Cardiac fibroblast (primary cell): ENCODE results near the gene NR5A1.

Experiments
- DNase-seq, 2 donors: peaks; one replicate each; pipeline versions ENCODE4 v3.0.0 to v3.0.0-alpha.2; 2010; ENCODE audit warnings: low read depth in 2 of 2
- H3K4me3 ChIP-seq, 2 donors: replicated peaks in 1 of 2; 1 replicate in 1 of 2; 2 replicates in 1 of 2; pipeline ENCODE4 v1.5.1; 2011; ENCODE audit warnings: low read depth in 2 of 2, low read length in 2 of 2, mild to moderate bottlenecking in 2 of 2, moderate library complexity in 1 of 2
- TF ChIP-seq, protein P1 (sequence below): IDR thresholded peaks from one replicate; pipeline ENCODE4 v1.5.1; 2011; ENCODE audit warnings: low read depth, mild to moderate bottlenecking, low read length, inconsistent platforms

The NR5A1 gene

DNA sequence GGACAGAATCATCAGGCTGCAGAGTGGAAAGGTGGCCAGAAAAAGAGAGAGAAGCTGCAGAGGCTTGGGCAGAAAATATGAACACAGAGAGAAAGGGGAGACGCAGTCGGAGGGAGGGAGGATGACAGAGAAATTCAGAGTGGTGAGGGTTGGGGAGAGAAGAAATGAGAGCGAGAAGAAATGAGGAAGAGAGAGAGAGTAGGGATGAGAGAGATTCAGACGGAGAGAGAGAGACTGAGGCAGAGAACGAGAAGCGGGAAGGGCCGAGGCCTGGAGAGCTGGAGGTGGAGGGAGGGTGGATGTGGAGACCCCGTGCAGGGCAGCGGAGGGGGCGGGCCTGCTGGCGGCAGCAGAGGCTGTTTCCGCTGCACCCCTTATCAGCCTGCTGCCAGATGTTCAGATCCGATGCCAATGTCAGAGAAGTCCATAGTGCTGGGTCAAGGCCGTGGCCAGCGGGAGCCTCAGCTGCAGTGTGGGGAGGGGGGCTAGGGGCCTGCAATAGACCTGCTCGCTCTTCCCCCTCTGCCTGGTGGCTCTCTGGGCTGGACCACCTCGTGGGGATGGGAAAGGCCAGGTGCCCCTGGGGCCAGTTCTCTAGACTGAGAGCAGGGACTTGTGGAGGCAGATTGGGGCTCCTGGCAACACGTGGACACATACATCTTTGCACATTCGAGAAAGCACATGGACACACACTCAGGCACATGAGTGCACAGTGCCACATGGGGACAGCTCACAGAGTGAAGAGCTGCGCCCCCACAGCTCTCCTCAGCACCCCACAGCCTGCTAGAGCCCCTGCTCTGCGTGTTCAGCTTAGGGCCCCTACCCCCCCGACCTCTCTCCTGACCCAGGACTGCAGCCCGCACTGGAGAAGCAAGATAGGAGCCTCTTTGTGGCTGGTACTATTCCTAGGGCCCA, 4.9 kb upstream of the NR5A1 start:
- H3K4me3 ChIP-seq, result no peak overlapping the region
- no peak for DNase-seq
- TF ChIP-seq, protein P1, sequence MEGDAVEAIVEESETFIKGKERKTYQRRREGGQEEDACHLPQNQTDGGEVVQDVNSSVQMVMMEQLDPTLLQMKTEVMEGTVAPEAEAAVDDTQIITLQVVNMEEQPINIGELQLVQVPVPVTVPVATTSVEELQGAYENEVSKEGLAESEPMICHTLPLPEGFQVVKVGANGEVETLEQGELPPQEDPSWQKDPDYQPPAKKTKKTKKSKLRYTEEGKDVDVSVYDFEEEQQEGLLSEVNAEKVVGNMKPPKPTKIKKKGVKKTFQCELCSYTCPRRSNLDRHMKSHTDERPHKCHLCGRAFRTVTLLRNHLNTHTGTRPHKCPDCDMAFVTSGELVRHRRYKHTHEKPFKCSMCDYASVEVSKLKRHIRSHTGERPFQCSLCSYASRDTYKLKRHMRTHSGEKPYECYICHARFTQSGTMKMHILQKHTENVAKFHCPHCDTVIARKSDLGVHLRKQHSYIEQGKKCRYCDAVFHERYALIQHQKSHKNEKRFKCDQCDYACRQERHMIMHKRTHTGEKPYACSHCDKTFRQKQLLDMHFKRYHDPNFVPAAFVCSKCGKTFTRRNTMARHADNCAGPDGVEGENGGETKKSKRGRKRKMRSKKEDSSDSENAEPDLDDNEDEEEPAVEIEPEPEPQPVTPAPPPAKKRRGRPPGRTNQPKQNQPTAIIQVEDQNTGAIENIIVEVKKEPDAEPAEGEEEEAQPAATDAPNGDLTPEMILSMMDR, result no peak

DNA sequence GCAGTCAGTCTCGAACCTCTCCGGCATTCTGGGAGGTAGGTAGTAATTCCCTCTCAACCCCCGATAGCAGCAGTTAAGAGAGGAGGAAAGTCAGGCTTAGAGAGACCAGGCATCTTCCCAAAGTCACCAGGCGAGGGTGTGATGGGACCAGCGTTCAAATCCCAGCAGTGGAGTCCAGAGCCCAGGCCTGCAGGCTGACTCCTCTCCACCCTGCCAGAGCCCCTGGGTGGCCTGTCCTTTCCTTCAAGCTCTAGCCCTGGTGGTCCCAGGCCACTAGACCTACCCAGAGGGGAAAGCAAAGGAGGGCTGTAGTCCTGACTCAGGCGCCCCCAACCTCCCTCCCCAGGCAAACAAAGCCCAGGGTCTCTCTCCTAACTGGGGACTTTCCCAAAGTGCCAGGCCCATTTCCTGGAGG, 4.2 kb upstream of the NR5A1 start:
- TF ChIP-seq, protein P1, result no peak
- H3K4me3 ChIP-seq, result no peak overlapping the region
- no peak for DNase-seq

- TF ChIP-seq, protein P1, result no peak
- no peak overlapping the region for H3K4me3 ChIP-seq
- DNase-seq, result peak in 1 of 2 donors; percentile 33
Measured at GRCh38 chr9:124510650-124511425, 3.6 kb upstream of the NR5A1 start.

DNA sequence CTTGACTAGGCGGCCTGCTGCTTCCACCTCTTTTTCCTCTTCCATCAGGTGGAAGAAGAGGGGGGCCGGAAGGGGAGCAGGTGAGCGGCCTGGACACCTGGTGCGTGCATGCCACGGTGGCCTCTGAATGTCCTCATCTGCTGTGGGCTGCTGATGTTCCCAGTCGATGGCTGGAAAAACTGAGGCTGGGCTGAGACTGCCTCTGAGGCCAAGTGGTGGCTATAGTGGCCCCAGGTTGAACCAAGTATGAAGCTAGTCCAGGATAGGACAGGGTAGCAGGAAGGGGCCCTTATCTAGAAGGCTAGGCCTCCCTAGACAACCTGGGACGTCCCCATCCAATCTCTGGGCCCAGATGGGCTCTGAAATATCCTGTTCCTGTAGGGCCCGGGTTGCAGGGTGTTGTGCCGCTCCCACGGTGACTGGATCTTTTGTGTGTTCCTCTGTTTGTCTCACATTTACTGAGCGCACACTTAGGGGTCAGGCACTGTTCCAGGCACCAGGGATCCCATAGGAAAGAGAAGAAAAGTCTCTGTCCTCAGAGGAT, 753 bp upstream of the NR5A1 start:
- no peak overlapping the region for H3K4me3 ChIP-seq
- TF ChIP-seq, protein P1, result no peak
- no peak for DNase-seq

- DNase-seq, result no peak
- H3K4me3 ChIP-seq, result no peak overlapping the region
- TF ChIP-seq, protein P1, result no peak
Measured at GRCh38 chr9:124506433-124506832, 766 bp downstream of the NR5A1 start.

DNA sequence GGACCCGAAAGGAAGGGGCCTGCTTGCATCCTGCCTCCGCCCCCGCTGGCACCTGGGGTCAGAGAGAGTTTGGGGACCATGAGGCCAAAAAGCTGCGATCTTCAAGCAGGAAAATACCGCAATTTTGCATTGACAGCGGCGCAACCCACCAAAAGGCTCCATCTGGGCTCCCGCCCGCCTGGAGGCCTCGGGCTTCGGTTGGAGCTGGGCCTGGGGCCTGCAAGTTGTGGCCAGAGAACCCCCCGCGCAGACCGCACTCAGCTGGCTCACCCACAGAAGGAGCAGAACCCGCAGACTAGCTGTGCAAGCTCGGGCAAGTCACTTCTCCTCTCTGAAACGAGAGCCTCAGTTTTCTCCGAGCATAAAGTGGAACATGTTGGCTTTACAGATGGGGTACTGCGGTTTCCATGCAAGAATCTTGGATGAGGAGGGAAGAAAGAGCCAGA, 1.3 kb downstream of the NR5A1 start:
- no peak overlapping the region for H3K4me3 ChIP-seq
- DNase-seq, result no peak
- TF ChIP-seq, protein P1, result no peak
